Prostate gland (tissue), 2 donors: ENCODE results near the gene LRCH1. TPM values are rescaled to one million over a fixed set of nuclear protein-coding genes. Genes with fewer than 3 reads are reported as not detected.

Experiments
- DNase-seq: peaks from one replicate; pipeline ENCODE4 v3.0.0-alpha.2; 2019; ENCODE audit warnings: low spot score
- H3K27ac ChIP-seq, 2 donors: fragments of 200-600 bp; sonication (generic); 2 replicates each; pipeline ENCODE4 v1.5.1; 2017 to 2019
- H3K27me3 ChIP-seq: fragments of 200-600 bp; sonication (generic); replicated peaks from 2 replicates; pipeline ENCODE4 v1.5.1; 2019; ENCODE audit not compliant: insufficient read depth
- H3K36me3 ChIP-seq, 2 donors: fragments of 200-600 bp; sonication (generic); 1 replicate in 1 of 2; 2 replicates in 1 of 2; pipeline versions ENCODE4 v1.5.1 to v1.8.1; 2017 to 2019
- H3K4me1 ChIP-seq: fragments of 200-600 bp; sonication (generic); replicated peaks from 2 replicates; pipeline ENCODE4 v1.5.1; 2019
- H3K4me3 ChIP-seq, 2 donors: fragments of 200-600 bp; sonication (generic); 2 replicates each; pipeline ENCODE4 v1.5.1; 2017 to 2019
- H3K9me3 ChIP-seq: fragments of 200-600 bp; sonication (generic); 2 replicates; pipeline ENCODE4 v1.5.1; 2017
- POLR2A ChIP-seq: fragments of 450-650 bp; IDR thresholded peaks from one replicate; pipeline ENCODE4 v1.6.1; 2016; ENCODE audit warnings: antibody characterized with exemption, mild to moderate bottlenecking
- POLR2AphosphoS5 ChIP-seq: sonication (generic); formaldehyde crosslinking; IDR thresholded peaks from one replicate; pipeline ENCODE4 v1.6.1; 2017; ENCODE audit warnings: antibody characterized with exemption
- WGBS: methylation state at CpG from one replicate; pipeline ENCODE4 v1.1.5; 2018; 5-methylcytosine and 5-hydroxymethylcytosine counted together
- intact Hi-C: fragments of 100-400 bp; cut with DNase I; formaldehyde crosslinking; loops from one replicate; pipeline ENCODE4 v1.14.2; 2022
- total RNA-seq, 2 donors: library from RNA; depleted of rRNA; stranded (reverse); fragments of >200 nt; gene quantifications; one replicate each; pipeline ENCODE4 v1.1.0, GENCODE V29; 2016
- TF ChIP-seq, protein P1 (sequence below), 4 experiments: fragments of 200-600 bp in 2 of 4; fragments of 450-650 bp in 2 of 4; sonication (generic) in 2 of 4; IDR thresholded peaks; 1 replicate in 3 of 4; 2 replicates in 1 of 4; pipeline ENCODE4 v1.5.1; 2016 to 2019; ENCODE audit warnings: antibody characterized with exemption in 4 of 4, mild to moderate bottlenecking in 2 of 4, moderate library complexity in 2 of 4

Gene LRCH1
- total RNA-seq, 2 donors from 2014 or later = 14.8 to 17.2 TPM

DNA sequence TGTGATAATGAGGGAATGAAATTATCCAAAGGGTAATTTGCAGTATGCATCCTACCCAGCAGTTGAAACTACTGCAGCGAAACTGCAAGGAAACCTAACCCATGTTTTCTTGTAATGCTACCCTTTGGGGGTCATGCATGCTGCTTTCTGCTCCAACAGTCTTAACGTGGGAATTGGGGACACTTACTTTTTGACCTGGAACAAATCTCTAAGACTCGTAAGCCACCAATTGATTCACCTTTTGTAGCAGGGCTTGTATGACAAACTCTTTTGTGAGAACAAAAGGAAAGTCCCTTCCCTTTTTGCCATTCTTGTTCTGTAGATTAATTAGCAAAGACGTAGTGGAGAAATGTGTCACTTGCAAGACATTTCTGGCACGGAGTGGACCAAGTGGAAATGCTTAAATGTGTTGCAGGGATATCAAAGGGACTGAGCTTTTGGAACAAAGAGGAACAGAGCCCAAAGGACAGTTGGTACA, 27.4 kb downstream of the LRCH1 start:
- 55% methylated on average over 5 of the region's 5 CpGs for WGBS
- Histone ChIP-seq H3K36me3 (no peaks in the 10 kb centered on the region), H3K27ac (no peak overlapping the region), H3K4me1 (no peaks in the 10 kb centered on the region), H3K4me3 (no peak overlapping the region), H3K27me3 (no peaks in the 10 kb centered on the region), H3K9me3 (no peaks in the 10 kb centered on the region)
- intact Hi-C loops = no loop called here
- DNase-seq = no peak
- TF ChIP-seq POLR2AphosphoS5 = no peak
- TF ChIP-seq, protein P1, sequence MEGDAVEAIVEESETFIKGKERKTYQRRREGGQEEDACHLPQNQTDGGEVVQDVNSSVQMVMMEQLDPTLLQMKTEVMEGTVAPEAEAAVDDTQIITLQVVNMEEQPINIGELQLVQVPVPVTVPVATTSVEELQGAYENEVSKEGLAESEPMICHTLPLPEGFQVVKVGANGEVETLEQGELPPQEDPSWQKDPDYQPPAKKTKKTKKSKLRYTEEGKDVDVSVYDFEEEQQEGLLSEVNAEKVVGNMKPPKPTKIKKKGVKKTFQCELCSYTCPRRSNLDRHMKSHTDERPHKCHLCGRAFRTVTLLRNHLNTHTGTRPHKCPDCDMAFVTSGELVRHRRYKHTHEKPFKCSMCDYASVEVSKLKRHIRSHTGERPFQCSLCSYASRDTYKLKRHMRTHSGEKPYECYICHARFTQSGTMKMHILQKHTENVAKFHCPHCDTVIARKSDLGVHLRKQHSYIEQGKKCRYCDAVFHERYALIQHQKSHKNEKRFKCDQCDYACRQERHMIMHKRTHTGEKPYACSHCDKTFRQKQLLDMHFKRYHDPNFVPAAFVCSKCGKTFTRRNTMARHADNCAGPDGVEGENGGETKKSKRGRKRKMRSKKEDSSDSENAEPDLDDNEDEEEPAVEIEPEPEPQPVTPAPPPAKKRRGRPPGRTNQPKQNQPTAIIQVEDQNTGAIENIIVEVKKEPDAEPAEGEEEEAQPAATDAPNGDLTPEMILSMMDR (IDR thresholded peaks at IDR 0.05) = no peak
- no peak for TF ChIP-seq POLR2A

DNA sequence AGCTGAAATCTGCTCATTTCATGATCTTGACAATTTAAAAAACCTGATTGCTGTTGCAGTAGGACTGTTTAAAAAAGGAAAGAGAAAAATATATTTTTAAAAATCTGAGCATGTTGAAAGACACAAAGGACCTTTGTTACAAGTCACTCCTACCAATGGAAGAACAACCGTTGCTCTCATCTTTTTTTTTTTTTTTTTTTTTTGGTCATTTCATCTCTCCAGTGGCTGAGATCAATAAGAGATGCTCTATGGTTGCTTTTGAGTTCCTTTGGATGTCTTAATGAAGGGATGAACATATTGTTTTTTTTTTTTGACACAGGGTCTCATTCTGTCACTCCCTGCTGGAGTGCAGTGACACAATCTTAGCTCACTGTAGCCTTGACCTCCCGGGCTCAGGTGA, 29.2 kb downstream of the LRCH1 start:
- Histone ChIP-seq H3K4me3 (no peak overlapping the region), H3K4me1 (no peaks in the 10 kb centered on the region), H3K9me3 (no peaks in the 10 kb centered on the region), H3K27me3 (no peaks in the 10 kb centered on the region), H3K36me3 (no peaks in the 10 kb centered on the region), H3K27ac (no peak overlapping the region)
- TF ChIP-seq POLR2A (no peak), POLR2AphosphoS5 (no peak)
- TF ChIP-seq, protein P1 (IDR thresholded peaks at IDR 0.05) = no peak
- no peak for DNase-seq
- 85% methylated on average over 2 of the region's 2 CpGs for WGBS
- intact Hi-C loops = no loop called here

DNA sequence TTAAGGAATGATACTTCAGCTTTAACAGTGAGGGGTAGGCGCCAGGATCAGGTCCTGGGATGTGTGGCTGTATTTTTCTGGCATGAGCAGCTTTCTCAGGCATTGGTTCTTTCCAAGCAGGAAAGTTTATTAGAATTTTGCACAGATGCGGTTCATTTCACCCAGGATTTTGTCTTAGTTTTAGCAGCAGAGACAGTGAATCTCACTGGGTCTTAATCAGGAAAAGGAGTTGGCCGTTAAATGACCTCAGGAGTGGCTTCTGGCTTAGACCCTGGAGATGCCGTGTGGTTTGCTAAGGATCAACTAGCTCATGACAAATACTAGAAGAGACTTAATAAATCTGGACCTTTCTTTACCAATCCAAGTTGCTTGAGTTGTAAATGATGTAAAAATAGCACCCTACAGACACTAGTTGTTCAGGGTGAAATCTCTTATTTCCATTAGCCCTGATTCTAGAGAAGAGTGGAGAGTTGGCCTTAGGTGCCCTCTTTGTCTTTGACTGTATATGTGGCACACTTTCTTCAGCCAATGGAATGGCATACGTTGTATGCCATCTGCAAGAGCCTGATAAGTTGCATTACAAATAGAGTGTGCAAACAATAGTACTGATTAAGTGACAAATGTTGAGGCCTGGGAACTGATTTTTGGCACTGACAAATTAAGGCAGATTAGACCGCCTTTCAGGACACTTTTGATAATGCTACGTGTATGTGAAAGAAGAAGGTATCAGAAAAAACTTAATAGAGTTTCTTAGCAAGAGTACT, 34.0 kb downstream of the LRCH1 start:
- intact Hi-C loops = no loop called here
- no peak for DNase-seq
- no peak for TF ChIP-seq POLR2A
- TF ChIP-seq POLR2AphosphoS5 = no peak
- TF ChIP-seq, protein P1 (IDR thresholded peaks at IDR 0.05) = no peak
- no peak overlapping the region for H3K4me3 ChIP-seq
- WGBS = 57% methylated on average over 7 of the region's 7 CpGs
- H3K4me1 ChIP-seq = no peaks in the 10 kb centered on the region
- H3K9me3 ChIP-seq = no peaks in the 10 kb centered on the region
- no peaks in the 10 kb centered on the region for H3K27me3 ChIP-seq
- H3K27ac ChIP-seq = no peak overlapping the region
- no peaks in the 10 kb centered on the region for H3K36me3 ChIP-seq

DNA sequence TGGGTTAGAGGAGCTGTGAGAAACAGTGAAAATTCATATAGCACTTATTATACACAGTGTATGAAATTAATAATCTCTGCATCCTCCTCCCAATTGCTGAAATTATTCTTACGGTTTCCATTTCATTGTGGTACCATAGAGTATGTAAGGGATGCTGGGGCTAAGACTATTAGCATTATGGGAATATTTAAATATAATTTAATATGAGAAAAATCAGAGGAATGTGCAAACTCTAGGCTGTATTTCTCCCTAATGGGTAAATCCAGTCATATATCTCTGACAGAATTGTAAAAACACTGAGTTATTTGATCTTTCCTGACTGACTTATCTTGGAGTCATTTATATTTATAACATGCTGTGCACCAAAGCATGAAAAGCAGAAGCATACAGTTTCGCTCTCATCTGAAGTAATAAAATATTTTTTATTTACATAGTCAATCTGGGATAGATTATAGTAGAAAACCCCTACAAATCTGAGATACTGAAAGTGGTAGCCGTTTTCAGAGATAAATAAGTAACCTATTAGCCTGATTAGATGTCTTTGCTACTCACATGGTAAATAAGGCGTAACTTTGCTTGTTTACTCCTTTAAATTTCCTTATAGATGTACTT, 34.9 kb downstream of the LRCH1 start:
- Histone ChIP-seq H3K36me3 (no peaks in the 10 kb centered on the region), H3K27me3 (no peaks in the 10 kb centered on the region), H3K4me3 (no peak overlapping the region), H3K9me3 (no peaks in the 10 kb centered on the region), H3K4me1 (no peaks in the 10 kb centered on the region), H3K27ac (no peak overlapping the region)
- intact Hi-C loops = no loop called here
- 49% methylated on average over 4 of the region's 4 CpGs for WGBS
- no peak for DNase-seq
- no peak for TF ChIP-seq POLR2AphosphoS5
- TF ChIP-seq, protein P1 (IDR thresholded peaks at IDR 0.05) = no peak
- TF ChIP-seq POLR2A = no peak

DNA sequence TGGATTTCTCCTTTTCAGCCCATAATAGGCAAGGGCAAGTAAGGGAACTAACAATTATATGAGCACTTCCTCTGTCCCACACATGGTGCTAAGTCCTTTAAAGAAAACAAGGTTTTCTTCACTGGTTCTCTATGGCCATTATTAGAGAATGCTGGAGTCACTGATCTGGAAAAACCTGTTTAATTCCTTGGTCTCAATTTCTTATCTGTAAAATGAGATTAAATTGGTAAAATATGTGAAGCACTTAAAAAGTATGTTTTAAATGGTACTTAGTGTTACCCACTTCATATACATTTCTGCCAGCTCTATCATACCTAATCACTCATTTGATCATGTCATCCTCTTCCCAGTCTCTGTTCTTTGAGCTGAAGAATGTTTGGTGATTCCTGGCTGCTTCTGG, 39.4 kb downstream of the LRCH1 start:
- Histone ChIP-seq H3K4me1 (peaks cover 7% of the 10 kb centered on the region), H3K36me3 (no peaks in the 10 kb centered on the region), H3K27me3 (no peaks in the 10 kb centered on the region), H3K9me3 (no peaks in the 10 kb centered on the region), H3K27ac (no peak overlapping the region), H3K4me3 (no peak overlapping the region)
- intact Hi-C loops = no loop called here
- no peak for DNase-seq
- TF ChIP-seq, protein P1 (IDR thresholded peaks at IDR 0.05) = no peak
- TF ChIP-seq POLR2AphosphoS5 (no peak), POLR2A (no peak)
